CD14-positive monocyte (primary cell): ENCODE measurements around the gene CEP162. TPM values are rescaled to one million over a fixed set of nuclear protein-coding genes. Genes with fewer than 3 reads are reported as not detected.
A peak's percentile ranks its signal among the peaks of the same experiment; 100 is the strongest.

Source experiments
- DNase-seq, 3 donors: peaks; one replicate each; pipeline ENCODE4 v3.0.0-alpha.2; 2011 to 2022
- H2AFZ ChIP-seq: 2 replicates; pipeline ENCODE4 v1.6.0; 2012; ENCODE audit warnings: mild to moderate bottlenecking, low read depth, low read length, inconsistent platforms; ENCODE audit not compliant: insufficient read depth, poor library complexity, severe bottlenecking
- H3K27ac ChIP-seq, 2 donors: 1 replicate in 1 of 2; 2 replicates in 1 of 2; pipeline ENCODE4 v1.5.1; 2012 to 2013; ENCODE audit warnings: low read length in 2 of 2, control low read depth in 1 of 2, inconsistent platforms in 1 of 2, low read depth in 1 of 2, mild to moderate bottlenecking in 1 of 2
- H3K27me3 ChIP-seq, 2 donors: one replicate each; pipeline versions ENCODE4 v1.6.0 to v1.6.1; 2011 to 2013; ENCODE audit warnings: low read length in 2 of 2; ENCODE audit not compliant: control insufficient read depth in 2 of 2, insufficient read depth in 2 of 2
- H3K36me3 ChIP-seq, 2 donors: replicated peaks in 1 of 2; 1 replicate in 1 of 2; 2 replicates in 1 of 2; pipeline versions ENCODE4 v1.5.1 to v1.6.1; 2012 to 2013; ENCODE audit warnings: low read length in 2 of 2, control low read depth in 1 of 2, inconsistent platforms in 1 of 2, mild to moderate bottlenecking in 1 of 2; ENCODE audit not compliant: insufficient read depth in 2 of 2, control insufficient read depth in 1 of 2
- H3K4me1 ChIP-seq, 2 donors: 1 replicate in 1 of 2; 2 replicates in 1 of 2; pipeline versions ENCODE4 v1.5.1 to v1.6.1; 2012 to 2013; ENCODE audit warnings: low read length in 2 of 2, control low read depth in 1 of 2, inconsistent platforms in 1 of 2, mild to moderate bottlenecking in 1 of 2, moderate library complexity in 1 of 2; ENCODE audit not compliant: insufficient read depth in 2 of 2, control insufficient read depth in 1 of 2
- H3K4me2 ChIP-seq: replicated peaks from 2 replicates; pipeline ENCODE3; 2012; ENCODE audit warnings: low read length, moderate library complexity, mild to moderate bottlenecking; ENCODE audit not compliant: poor library complexity, severe bottlenecking; ENCODE audit errors: extremely low read depth
- H3K4me3 ChIP-seq, 3 experiments: fragments of 200-600 bp in 1 of 3; sonication (generic) in 1 of 3; replicated peaks in 1 of 3; 1 replicate in 2 of 3; 2 replicates in 1 of 3; pipeline ENCODE4 v1.5.1; 2011 to 2013; ENCODE audit warnings: low read length in 3 of 3, mild to moderate bottlenecking in 3 of 3, control low read depth in 2 of 3, low read depth in 2 of 3, inconsistent platforms in 1 of 3, moderate library complexity in 1 of 3
- H3K79me2 ChIP-seq: 2 replicates; pipeline ENCODE4 v1.6.0; 2012; ENCODE audit warnings: mild to moderate bottlenecking, control low read depth, inconsistent platforms, low read length, moderate library complexity; ENCODE audit not compliant: insufficient read depth
- H3K9ac ChIP-seq: 2 replicates; pipeline ENCODE4 v1.6.0; 2017; ENCODE audit warnings: low read length, mild to moderate bottlenecking; ENCODE audit not compliant: insufficient read depth, poor library complexity, severe bottlenecking
- H3K9me3 ChIP-seq, 2 donors: replicated peaks in 1 of 2; 1 replicate in 1 of 2; 2 replicates in 1 of 2; pipeline versions ENCODE4 v1.5.1 to v1.6.1; 2012 to 2013; ENCODE audit warnings: low read length in 2 of 2, control low read depth in 1 of 2; ENCODE audit not compliant: control insufficient read depth in 1 of 2, insufficient read depth in 1 of 2
- H4K20me1 ChIP-seq: 2 replicates; pipeline ENCODE4 v1.6.0; 2012; ENCODE audit warnings: mild to moderate bottlenecking, low read length, control low read depth, moderate library complexity; ENCODE audit not compliant: insufficient read depth
- H3K27ac Mint-ChIP-seq, 7 donors: one replicate each; pipeline ENCODE4 v1.8.0; 2020; ENCODE audit warnings: mild to moderate bottlenecking in 7 of 7, mixed read lengths in 7 of 7, moderate library complexity in 6 of 7, inconsistent platforms in 2 of 7
- H3K27me3 Mint-ChIP-seq, 3 donors: one replicate each; pipeline ENCODE4 v1.8.0; 2021 to 2022; ENCODE audit warnings: low read depth in 3 of 3, mild to moderate bottlenecking in 3 of 3, mixed read lengths in 3 of 3, moderate library complexity in 3 of 3, inconsistent platforms in 1 of 3
- H3K36me3 Mint-ChIP-seq, 2 donors: one replicate each; pipeline ENCODE4 v1.8.0; 2020; ENCODE audit warnings: mixed read lengths in 2 of 2, inconsistent platforms in 1 of 2, mild to moderate bottlenecking in 1 of 2
- H3K4me1 Mint-ChIP-seq: one replicate; pipeline ENCODE4 v1.8.0; 2020; ENCODE audit warnings: mild to moderate bottlenecking, mixed read lengths
- H3K4me3 Mint-ChIP-seq, 2 donors: one replicate each; pipeline ENCODE4 v1.8.0; 2020; ENCODE audit warnings: mild to moderate bottlenecking in 2 of 2, mixed read lengths in 2 of 2, moderate library complexity in 1 of 2
- H3K9me3 Mint-ChIP-seq, 7 donors: one replicate each; pipeline ENCODE4 v1.8.0; 2020 to 2022; ENCODE audit warnings: mixed read lengths in 7 of 7, mild to moderate bottlenecking in 6 of 7, moderate library complexity in 6 of 7, inconsistent platforms in 2 of 7
- CTCF ChIP-seq: fragments of 200-600 bp; IDR thresholded peaks from one replicate; pipeline ENCODE4 v1.8.0; 2022; ENCODE audit warnings: antibody characterized with exemption, mild to moderate bottlenecking
- WGBS: methylation state at CpG from one replicate; pipeline ENCODE4 v1.1.5; 2013; ENCODE audit warnings: missing lambda C conversion rate; ENCODE audit not compliant: insufficient coverage; 5-methylcytosine and 5-hydroxymethylcytosine counted together
- intact Hi-C, 2 donors: fragments of 100-400 bp; cut with micrococcal nuclease; formaldehyde crosslinking; loops; one replicate each; pipeline versions ENCODE4 v1.15.0 to v1.15.1; 2023
- polyA plus RNA-seq, 3 donors: library from polyadenylated mRNA; depleted of rRNA in 1 of 3; unstranded in 2 of 3; stranded (reverse) in 1 of 3; fragments of 300-500 nt in 2 of 3; fragments of >200 nt in 1 of 3; fragmentation: Illumina TruSeq in 2 of 3; gene quantifications; 1 replicate in 2 of 3; 2 replicates in 1 of 3; pipeline ENCODE4 v1.2.3, GENCODE V29; 2012 to 2021

Gene CEP162
- polyA plus RNA-seq, 3 donors: 1.5 to 2.7 (median 1.6) TPM

DNA sequence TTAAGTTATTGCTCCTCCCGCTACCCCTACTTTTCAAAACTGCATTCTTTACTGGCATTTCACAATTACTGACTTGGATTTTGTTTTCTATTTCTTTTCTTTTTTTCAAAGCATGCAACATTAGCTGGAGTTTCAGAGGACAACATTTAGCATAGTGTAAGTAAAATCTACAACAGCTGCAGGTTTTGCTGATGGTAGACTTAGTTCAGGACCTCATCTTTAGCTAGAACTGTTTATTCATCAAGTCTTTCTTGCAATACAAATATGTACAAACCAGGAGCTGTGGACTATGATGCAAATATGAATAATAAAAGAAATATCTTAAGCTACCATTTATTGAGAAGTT, 728 bp upstream of the CEP162 start:
- Histone ChIP-seq H3K9me3 (no peaks in the 10 kb centered on the region), H3K4me1 (peaks cover 11 to 15% of the 10 kb centered on the region in 2 donors), H3K27me3 (peaks cover 5 to 42% of the 10 kb centered on the region in 2 donors), H3K36me3 (no peaks in the 10 kb centered on the region), H3K4me2 (peak overlapping the region; percentile 92), H3K4me3 (peak overlapping the region; percentile 90 to 97 (median 95)), H3K79me2 (peaks cover 5% of the 10 kb centered on the region), H3K27ac (peak overlapping the region in 1 of 2 donors; percentile 89), H4K20me1 (no peaks in the 10 kb centered on the region), H2AFZ (peak overlapping the region; percentile 98), H3K9ac (no peak overlapping the region)
- intact Hi-C loops: loop anchor here (5.0 to 10.0 kb wide), 4 partner anchors 343 to 1163 kb away; partner anchors contain the start of genes DOP1A (in 2 of the 2) and UBE3D (in 2 of the 2)
- peaks cover 15 to 18% (median 17%) of the 10 kb centered on the region in 3 donors for H3K27me3 Mint-ChIP-seq
- H3K36me3 Mint-ChIP-seq: peaks cover 0 to 2% of the 10 kb centered on the region in 2 donors
- peak overlapping the region in 3 of 7 donors; percentile 93 to 96 (median 94) for H3K27ac Mint-ChIP-seq
- no CpG with 5 or more reads among the region's 1 CpG for WGBS
- peaks cover 0 to 1% (median 0%) of the 10 kb centered on the region in 7 donors for H3K9me3 Mint-ChIP-seq
- peaks cover 31% of the 10 kb centered on the region for H3K4me1 Mint-ChIP-seq
- DNase-seq: no peak
- H3K4me3 Mint-ChIP-seq: peak overlapping the region; percentile 89 to 99
- TF ChIP-seq CTCF: peak; percentile 57

GRCh38 chr6:84227044-84227433, 404 bp downstream of the CEP162 start:
- intact Hi-C loops: loop anchor here (2.0 to 10.0 kb wide), 5 partner anchors 342 to 1980 kb away; partner anchors contain the start of genes DOP1A (in 2 of the 2), UBE3D (in 2 of the 2) and IBTK (in 1 of the 2)
- Histone ChIP-seq H3K36me3 (no peaks in the 10 kb centered on the region), H3K27ac (peak overlapping the region in 1 of 2 donors; percentile 89), H3K27me3 (peaks cover 5 to 33% of the 10 kb centered on the region in 2 donors), H3K4me3 (peak overlapping the region; percentile 90 to 97 (median 95)), H3K9me3 (no peaks in the 10 kb centered on the region), H4K20me1 (no peaks in the 10 kb centered on the region), H3K79me2 (peaks cover 5% of the 10 kb centered on the region), H2AFZ (peak overlapping the region; percentile 98), H3K4me2 (peak overlapping the region; percentile 92), H3K9ac (peak overlapping the region; percentile 69), H3K4me1 (peaks cover 11 to 15% of the 10 kb centered on the region in 2 donors)
- peak overlapping the region; percentile 89 to 99 for H3K4me3 Mint-ChIP-seq
- peaks cover 12 to 16% (median 15%) of the 10 kb centered on the region in 3 donors for H3K27me3 Mint-ChIP-seq
- WGBS: 0% methylated on average over 7 of the region's 14 CpGs
- peak overlapping the region; percentile 89 to 98 (median 94) for H3K27ac Mint-ChIP-seq
- DNase-seq: peak in 1 of 3 donors; percentile 6
- H3K36me3 Mint-ChIP-seq: peaks cover 0 to 4% of the 10 kb centered on the region in 2 donors
- no peak for TF ChIP-seq CTCF
- peaks cover 31% of the 10 kb centered on the region for H3K4me1 Mint-ChIP-seq
- peaks cover 0 to 1% (median 0%) of the 10 kb centered on the region in 7 donors for H3K9me3 Mint-ChIP-seq
